ENCODE measurements around the gene CPNE2.

CPNE2 gene

DNA sequence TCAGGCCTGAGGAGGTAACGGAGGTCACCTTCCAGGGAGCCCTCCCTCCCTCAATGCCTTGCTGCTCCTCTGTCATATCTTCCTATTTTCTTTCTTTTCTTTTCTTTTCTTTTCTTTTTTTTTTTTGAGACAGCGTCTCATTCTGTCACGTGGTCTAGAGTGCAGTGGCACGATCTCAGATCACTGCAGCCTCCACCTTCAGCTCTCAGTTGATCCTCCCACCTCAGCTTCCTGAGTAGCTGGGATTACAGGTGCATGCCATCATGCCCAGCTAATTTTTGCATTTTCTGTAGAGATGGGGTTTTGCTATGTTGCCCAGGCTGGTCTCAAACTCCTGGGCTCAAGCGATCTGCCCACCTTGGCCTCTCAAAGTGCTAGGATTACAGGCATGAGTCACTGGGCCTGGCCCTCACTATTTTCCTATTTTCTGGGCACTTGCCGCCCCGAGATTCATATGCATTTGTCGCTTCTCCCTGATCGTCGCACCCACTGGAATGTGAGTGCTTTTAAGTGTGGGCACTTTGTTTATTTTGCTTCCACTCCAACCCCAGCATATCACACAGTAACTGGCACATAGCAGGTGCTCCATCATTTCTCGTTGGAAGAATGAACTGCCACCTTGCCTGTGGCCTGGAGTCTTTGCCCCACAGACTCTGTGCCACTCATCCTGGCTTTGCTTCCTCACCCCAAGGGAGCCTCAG, 31.7 kb downstream of the CPNE2 start:
- DNase-seq (ENCODE audit: low read depth in 2 of 2): no peak

DNA sequence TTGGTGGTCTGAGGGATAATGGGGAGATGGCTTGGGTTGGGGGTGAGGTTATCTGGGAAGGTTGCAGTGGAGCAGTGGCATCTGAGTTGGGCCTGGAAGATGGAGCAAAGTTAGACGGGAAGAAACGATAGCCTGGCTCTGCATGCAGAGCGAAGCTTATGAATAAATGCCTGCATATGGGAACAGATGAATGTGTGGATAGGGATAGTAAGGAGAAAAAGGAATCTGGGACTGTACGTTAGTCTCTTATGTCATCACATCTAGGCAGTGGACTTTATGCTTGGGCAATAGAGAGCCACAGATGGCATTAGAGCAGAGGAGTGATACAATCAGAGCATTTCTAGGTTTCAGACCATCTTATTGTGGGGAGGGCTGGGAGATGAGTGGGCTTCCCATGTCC, 33.0 kb downstream of the CPNE2 start:
- DNase-seq (ENCODE audit: low read depth in 2 of 2): no peak

DNA sequence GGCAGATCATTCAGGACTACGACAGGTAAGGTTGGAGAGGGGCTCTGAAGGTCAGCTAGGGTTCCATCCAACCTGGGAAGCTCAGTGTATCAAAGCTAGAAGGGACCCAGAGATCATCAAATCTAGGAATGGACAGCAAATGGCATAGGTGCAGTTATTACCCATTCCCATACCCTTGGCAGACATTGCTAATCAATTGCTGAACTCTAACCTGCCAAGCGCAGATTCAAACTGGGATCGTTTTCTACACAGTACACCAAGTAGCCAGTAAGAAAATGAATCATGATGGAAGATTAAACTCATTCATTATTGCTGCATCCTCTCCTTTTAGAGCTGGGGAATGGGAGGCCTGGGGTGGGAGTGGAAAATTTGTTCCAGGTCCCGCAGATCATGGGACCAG, 33.6 kb downstream of the CPNE2 start:
- DNase-seq (ENCODE audit: low read depth in 2 of 2): no peak

DNA sequence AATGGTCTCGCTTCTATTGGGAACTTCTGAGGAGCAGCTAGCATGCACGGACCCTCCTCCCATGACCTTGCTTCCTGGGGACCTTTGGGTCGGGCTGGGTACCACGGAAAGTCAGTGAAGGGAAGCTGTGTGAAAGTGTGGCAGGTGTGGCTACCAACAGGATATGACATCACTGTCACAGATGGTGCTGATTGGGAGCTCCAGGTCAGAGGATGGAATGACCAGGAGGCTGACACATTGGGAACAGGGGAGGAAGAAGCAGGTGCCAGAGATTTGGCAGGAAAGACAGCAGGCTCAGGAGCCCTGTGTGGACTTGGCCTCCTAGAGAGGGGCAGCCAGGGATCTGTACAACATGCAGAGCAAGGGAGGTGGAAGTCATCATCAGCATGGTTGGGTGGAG, 34.0 kb downstream of the CPNE2 start:
- DNase-seq (ENCODE audit: low read depth in 2 of 2): no peak

DNA sequence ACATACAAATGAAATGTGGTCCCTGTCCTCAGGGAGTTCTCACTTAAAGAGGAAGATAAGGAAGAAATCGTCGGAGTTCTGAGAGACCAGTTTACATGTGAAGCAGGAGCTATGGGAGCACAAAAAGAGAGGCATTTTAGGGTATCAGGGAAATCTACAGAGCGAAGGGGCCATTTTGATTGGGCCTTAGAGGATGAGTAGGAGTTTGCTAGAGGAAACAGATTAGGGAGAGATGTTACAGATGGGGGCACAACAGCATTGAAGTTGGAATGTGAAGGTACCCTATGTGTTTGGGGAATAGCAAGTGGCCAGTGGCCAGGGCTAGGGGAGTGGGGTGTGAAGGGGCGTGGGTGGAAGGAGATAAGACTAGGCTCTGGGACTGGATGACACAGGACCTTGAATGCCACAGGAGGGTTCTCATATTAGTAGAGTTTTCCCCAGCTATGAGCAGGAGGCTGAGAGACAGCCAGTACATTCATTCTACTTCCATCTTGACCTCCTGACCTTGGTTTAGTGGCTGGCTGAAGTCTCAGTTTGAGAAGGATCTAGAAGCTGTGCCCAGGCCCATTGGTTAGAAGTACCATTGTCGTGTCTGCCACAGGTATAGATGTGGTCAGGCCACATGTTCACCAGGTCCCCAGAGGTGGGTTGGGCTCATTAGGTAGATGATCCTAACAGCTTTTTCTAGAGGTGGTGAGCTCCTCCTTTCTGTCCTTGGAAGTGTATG, 34.8 kb downstream of the CPNE2 start:
- DNase-seq (ENCODE audit: low read depth in 2 of 2): no peak

DNA sequence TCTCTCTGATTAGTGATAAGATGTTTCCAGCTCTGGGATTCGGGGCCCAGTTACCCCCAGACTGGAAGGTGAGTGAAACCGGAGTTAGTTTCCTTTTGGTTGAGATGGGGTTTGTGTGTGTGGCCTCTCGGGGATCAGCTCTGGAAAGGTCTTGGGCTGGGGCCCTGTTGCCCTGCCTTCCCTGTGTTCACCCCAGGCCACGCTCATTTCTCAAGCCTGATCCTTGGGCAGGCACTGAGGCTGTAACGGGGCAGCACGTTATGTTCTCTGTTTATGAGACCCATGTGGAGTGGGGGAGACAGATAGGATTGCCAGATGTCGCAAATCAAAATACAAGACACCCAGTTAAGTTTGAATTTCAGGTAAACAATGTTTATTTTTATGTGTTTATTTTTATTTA, 35.5 kb downstream of the CPNE2 start:
- no peak for DNase-seq (ENCODE audit: low read depth in 2 of 2)

DNA sequence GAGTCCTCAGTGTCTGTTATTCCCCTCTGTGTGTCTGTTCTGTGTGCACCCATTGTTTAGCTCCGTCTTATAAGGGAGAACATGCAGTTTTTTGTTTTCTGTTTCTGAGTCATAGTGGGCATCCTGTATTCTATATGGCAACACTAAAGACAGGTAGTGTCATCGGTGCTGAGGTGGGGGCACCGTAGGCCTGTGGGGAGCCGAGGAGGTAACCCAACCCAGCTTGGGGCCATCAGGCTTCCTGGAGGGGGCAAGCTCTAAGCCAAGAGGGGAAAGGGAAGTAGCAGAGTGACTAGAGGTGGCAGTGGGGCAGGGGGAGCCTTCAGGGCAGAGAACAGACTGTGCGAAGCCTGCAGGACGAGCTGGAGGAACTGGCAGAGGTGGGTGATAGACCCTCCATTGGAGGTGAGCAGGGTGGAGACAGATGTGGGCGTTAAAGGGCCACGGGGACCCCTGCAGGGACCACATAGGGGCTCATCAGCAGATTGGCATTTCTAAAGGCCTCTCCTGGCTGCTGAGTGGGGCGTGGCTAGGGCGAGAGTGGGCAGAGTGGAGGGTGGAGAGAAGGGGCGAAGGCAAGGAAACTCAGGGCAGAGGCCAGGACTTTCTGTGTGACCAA, 36.5 kb downstream of the CPNE2 start:
- peak in 1 of 2 donors; percentile 21 for DNase-seq (ENCODE audit: low read depth in 2 of 2)

DNA sequence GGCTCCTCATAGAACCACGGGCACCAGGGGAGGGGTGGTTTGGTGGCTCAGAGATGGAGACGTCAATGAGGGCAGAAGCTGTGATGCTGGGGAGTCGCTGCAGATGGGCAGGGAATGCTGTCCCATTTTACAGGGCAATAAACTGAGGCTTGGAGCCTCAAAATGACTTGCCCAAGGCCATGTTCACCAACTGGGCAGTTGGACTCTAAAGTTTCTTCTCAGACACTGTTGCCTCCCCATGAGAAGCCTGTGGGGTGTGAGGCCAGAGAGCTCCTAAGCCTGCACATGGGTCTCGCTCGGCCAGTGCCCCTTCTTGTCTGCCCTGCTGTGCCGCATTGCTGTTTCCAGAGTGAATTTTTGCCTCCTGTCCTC, 38.6 kb downstream of the CPNE2 start:
- no peak for DNase-seq (ENCODE audit: low read depth in 2 of 2)

DNA sequence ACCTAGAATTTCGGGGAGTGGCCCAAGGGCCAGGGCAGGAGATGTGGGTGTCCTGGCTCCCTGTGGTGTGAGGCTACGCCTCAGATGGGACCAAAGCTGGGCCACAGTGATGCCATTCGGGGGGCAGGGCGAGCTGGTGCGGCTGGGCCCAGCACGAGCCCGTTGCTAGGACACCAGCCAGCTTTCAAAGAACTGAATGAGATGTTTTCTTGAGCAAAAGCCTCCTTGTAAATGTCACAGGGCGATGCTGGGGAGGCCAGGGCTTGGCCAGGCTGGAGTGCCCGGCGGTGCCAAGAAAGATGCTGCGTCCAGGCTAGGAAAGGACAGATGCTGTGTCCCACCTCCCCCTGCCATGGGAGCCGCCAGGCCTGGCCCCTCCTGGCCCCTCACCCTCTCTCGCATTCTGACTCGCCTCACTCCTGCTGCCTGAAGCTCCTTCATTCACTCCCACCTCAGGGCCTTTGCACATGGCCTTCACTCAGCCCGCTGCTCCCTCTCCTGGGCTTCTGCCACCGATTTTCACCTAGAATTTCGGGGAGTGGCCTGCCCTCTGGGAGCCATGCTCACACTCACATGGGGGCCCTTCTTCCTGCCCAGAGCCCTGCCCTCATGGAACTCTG, 39.1 kb downstream of the CPNE2 start:
- no peak for DNase-seq (ENCODE audit: low read depth in 2 of 2)

DNA sequence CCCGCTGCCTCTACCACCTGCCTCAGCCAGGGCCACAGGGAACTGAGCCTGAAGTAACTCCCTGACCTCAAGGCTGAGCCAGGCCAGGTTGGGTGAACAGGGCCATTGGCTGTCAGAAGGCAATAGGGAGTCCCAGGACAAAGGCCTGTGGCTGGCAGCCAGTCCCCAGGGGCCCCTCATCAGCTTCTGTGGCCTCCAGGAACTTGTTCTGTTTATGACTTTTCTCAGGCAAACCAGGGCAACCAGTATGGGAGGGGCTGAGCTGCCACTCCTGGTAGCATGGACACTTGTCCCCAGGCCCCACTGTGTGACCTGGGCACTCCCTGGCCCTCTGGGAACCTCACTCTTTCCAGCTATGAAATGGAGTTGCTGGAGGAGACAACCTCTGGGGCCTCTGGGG, 40.1 kb downstream of the CPNE2 start:
- DNase-seq (ENCODE audit: low read depth in 2 of 2): no peak

DNA sequence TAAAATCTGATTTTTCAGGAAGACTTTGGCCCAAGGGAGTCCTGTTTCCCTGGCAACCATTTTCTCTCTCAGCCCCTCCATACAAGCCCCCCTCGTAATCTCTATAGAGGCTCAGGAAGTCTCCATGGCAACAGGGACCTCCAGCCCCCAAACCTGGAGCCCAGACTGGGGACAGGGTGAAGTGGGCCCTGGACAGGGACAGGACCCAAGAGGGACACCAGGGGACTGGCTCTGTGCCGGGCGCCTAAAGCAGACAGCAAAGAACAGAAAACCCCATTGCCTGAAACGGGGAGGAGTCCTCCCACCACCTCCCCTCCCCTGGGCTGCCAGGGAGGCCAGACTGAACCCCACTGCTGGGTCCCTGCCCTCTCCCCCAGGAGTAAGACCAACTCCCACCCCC, 40.6 kb downstream of the CPNE2 start:
- DNase-seq (ENCODE audit: low read depth in 2 of 2): no peak

DNA sequence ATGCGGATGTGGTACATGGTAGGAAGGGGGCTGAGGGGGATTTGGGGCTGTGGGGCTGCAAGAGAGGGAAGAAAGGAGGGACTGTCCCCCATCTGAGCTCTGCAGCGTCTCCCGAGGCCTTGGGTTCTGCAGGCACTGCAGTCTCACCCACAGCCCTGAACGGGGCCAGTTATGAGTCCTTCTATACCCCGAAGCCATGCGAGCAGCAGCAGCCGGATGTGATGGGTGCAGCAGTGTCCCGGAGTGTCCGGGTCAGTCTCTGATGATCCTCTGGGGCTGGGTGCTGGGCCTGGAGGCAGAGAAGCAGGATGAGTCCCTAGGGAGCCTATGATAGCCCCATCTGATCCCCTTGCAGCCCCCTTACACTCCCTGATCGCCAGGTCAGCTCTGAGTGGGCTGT, 41.5 kb downstream of the CPNE2 start:
- DNase-seq (ENCODE audit: low read depth in 2 of 2): no peak

DNA sequence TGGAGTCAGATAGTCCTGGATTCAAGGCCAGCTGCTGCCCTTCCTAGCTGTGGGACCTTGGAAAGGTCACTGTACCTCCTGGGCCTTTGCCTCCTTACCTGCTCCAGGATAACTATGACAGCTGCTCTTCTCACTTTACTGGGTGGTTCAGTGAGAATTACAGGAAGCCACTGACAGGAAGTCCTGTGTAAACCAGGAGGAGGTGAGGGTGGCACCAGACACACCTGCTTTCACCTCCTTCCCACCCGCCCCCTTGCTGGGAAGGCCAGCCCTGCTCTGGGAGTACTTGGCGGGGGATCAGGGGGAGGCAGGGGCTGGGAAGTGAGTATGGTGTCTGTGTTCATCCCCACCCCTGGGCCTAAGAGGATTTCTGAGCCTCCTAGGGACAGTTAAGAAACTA, 42.6 kb downstream of the CPNE2 start:
- peak in 1 of 2 donors; percentile 16 for DNase-seq (ENCODE audit: low read depth in 2 of 2)

DNA sequence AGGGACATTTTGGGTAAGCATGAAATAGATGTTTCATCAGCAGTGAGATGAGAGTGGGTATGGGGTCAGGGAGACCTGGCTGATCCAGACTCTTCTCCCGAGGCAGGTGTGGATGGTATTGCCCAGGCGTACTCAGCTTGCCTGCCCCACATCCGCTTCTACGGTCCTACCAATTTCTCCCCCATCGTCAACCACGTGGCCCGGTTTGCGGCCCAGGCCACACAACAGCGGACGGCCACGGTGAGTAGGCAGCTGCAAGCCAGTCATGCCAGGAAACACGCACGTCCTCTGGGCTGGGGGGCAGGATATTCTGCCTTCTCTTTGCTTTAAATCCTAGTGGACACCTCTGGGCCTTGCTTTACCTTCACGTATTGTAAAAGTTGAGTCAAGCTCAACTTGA, 44.7 kb downstream of the CPNE2 start:
- no peak for DNase-seq (ENCODE audit: low read depth in 2 of 2)

DNA sequence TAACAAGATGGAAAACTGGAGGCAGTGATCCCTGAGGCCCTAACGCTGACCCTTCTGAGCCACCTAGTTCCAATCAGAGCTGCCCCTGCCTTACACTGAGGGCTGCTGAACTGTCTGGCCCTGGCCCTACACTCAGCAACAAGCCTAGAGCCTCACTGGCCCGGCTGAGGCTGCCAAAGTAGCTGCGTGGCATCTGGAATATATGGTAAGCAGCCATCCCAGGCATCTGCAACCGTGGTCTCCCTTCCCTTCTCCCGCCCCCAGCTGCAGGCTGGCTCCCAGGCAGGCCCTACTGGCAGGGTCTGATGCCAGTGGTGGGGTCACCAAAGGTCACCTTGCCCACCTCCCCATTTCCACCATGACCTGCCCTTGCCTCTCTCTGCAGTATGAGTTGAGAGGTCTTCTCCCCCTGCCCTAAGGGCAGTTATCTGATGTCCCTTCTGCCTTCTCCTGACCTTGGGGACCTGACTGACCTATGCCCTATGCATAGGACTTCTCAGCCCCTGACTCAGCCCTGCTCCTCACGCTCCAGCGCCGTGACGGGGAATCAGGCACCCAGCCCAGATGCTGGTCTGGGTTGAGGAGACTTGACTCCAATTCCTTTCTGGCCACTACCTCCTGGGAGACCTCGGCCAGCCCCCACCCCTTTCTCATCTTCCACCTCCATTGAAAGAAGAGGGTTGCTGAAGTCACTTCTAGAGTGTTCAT, 45.3 kb downstream of the CPNE2 start:
- DNase-seq (ENCODE audit: low read depth in 2 of 2): no peak

DNA sequence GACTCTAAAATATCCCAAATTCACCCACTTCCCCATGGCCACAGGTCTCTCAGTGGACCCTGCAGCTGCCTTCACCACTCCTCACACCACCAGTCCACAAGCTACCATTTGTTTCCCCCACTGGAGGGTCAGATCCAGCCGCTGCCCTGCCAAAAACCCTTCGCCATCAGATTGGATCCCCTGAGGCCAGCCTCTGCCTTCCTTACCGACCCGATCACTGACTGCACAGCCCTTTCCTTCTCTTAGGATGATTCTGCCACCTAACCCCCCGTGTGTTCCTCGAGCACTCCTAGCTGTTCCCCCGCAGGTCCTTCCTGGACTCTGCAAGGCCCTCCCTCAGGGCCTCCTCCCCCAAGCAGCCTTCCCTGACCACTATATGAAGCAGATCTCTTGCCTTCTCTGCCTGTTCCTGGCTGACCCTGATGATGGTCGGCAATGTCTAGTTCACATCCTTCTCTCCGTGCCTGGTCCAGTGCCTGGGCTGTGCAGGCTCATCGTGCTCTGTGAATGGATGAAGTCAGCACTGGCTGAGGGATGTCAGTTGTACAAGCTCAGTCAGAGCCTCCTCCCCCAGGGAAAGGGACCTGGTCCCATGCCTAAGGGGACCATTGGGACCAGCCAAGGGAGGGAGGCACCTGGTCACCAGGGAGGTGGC, 46.0 kb downstream of the CPNE2 start:
- no peak for DNase-seq (ENCODE audit: low read depth in 2 of 2)

DNA sequence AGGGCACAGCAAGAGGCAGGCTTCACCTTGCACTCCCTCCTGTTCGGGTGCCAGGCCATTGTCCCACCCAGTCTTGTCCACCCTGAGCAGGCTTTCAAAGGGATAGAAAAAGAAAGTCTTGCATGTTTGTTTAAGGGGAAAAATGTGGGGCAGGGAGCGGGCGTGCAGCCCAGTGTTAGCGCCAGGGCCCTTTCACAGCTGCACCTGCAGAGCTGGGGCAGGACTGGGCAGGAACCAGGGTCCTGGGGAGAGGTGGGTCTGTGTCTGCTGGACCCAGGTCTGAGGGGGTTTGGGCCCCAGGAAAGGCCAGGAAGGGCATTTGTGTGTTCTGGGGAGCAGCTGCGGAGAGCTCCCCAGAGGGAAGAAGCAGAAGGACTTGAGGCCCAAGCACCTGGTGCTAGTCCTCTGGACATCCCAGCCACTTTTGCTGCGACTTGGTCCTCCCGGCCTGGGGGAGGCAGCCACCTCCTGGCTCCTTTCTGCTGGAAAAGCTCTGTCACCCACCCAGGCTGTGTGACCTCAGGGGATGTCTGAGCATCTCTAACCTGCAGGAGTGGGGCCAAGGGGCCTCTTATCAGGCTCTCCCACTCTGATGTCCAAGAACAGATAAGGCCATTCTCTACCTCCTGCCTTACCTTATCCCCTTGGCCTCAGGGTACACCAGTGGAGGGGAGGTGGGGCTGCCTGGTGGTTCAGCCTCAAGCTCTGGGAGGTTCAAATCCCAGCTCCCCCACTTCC, 48.7 kb downstream of the CPNE2 start:
- DNase-seq (ENCODE audit: low read depth in 2 of 2): no peak

DNA sequence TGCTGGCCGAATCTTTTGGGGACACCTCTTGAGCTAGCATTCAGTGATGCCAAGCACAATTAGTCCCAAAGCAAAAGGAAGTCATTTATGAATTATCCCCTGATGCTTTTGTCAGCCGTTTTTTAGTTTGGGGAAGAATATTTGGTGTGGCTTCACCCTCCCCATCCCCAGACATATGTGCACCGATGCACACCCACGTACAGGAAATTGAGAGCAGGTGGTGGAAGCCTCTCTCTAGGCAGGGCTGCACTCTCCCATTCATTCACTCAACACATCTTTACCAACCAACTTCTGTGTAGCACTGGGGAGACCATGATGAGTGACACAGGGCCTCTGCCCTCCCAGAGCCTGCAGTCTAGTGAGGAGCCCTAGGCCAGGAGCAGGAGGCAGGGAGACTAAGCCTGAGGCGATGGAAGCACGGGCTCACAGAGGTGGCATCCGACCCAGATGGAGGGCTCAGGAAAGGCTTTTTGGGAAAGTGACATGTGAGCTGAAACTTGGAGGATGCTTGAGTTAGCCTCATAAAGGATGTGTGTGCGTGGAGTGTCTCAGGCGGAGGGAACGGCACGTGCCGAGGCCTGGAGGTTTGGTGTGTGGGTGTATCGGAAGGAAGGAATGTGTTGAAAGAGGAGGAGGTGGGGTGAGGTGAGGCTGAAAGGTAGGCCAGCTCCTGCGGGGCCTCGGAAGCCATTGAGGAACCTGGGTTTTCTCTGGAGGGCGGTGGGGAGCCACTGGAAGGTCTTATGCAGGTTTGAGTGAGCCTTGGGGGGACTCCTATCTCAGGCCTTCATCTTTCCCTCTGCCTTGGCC, 49.6 kb downstream of the CPNE2 start:
- DNase-seq (ENCODE audit: low read depth in 2 of 2): no peak

DNA sequence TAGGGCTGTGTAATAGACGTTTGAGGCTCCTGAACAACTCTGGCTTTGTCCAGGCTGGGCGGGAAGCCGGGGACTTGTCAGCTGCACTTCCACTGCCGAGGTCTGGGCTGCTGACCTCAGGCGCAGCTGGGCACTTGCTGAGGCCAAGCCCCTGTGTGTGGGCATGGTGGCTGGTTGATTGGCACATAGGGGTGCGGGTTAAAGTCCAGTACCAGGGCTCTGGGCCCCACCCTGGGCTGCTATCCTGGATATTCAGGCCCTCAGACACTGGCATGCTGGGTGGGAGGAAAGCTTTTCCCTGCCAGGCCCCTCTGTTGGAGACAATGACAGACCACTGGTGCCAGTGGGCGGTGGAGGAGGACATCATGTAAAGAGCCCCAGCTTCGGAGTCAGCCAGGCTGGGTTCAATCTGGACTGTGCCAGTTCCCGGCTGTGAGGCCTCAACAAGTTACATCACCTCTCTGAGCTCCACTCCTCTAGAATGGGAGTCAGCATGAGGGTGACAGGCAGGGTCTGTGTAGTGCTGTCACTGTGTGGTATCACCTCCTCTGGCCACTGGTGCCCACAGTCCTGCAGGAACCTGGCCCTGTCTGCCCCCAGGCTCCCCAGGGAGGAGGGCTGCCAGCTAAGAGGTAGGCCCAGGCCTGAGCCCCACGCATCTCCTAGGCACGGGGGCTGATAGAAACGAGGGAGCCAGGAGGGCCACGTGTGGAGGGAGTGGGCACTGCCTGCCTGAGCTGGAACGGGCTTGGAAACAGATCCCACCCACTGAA, 51.0 kb downstream of the CPNE2 start:
- DNase-seq (ENCODE audit: low read depth in 2 of 2): no peak
